MM.1S (cell line): Measurements from ENCODE around the gene NLRC3.

Experiments used
- EZH2 ChIP-seq: fragments of 300-600 bp; sonication (generic); optimal IDR thresholded peaks from 2 replicates; pipeline ENCODE3; 2017; ENCODE audit warnings: low read depth, mild to moderate bottlenecking, antibody characterized with exemption, low read length, mixed read lengths
- EZH2phosphoT487 ChIP-seq: fragments of 300-600 bp; sonication (generic); IDR thresholded peaks from 2 replicates; pipeline ENCODE4 v1.6.1; 2018; ENCODE audit warnings: antibody characterized with exemption, low read length
- TF ChIP-seq, protein P1 (sequence below): fragments of 300-600 bp; sonication (generic); IDR thresholded peaks from 2 replicates; pipeline ENCODE4 v1.5.1; 2016; ENCODE audit warnings: antibody characterized with exemption, low read length, mixed read lengths

DNA sequence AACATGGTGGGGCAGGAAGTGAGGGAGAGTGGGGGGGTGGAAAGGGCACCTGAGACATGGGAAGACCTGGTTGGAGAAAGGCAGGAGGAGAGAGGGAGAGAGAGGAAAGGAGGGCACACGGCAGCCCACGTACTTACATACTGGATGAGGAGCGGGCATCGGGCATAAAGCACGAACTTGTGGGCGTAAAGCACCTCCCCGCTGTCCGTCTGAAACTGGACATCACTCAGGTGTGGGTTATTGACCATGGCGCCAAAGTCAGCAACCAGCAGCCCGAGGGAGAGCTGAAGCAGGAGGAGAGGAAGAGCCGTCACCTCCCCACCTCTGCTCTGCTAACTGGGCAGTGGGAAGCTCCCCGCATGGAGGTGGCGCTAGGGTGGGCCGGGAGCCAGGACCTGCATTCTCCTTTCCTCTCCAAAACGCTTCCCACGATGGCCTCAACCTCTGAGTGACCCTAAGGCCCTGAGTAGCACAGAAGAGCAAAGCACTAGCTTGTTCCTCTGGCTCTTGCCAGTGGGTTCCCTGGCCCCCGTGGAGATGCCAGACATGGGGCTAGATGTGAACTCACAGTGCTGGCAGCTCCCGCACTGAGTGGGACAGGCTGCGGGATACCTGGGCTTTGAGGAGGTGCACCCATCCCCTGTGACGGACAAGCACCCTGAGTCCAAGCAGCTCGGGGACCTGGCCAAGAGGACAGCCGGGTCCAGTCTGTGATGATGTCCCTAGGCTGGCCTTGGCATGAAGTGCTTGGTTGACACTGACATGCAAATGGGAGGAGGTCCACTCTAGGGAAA is 17.3 kb upstream of the NLRC3 start:
- TF ChIP-seq EZH2phosphoT487 = no peak
- TF ChIP-seq, protein P1, sequence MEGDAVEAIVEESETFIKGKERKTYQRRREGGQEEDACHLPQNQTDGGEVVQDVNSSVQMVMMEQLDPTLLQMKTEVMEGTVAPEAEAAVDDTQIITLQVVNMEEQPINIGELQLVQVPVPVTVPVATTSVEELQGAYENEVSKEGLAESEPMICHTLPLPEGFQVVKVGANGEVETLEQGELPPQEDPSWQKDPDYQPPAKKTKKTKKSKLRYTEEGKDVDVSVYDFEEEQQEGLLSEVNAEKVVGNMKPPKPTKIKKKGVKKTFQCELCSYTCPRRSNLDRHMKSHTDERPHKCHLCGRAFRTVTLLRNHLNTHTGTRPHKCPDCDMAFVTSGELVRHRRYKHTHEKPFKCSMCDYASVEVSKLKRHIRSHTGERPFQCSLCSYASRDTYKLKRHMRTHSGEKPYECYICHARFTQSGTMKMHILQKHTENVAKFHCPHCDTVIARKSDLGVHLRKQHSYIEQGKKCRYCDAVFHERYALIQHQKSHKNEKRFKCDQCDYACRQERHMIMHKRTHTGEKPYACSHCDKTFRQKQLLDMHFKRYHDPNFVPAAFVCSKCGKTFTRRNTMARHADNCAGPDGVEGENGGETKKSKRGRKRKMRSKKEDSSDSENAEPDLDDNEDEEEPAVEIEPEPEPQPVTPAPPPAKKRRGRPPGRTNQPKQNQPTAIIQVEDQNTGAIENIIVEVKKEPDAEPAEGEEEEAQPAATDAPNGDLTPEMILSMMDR = no peak
- TF ChIP-seq EZH2 = no peak
